Activated CD4-positive, alpha-beta T cell treated with anti-CD3 and anti-CD28 coated beads, Interleukin-2, amount 50 U/mL, for 1 hour (primary cell): ENCODE data around the gene KCNG2.

ENCODE experiments used
- DNase-seq: peaks from one replicate; pipeline ENCODE4 v3.0.0-alpha.2; 2020

KCNG2 gene

DNA sequence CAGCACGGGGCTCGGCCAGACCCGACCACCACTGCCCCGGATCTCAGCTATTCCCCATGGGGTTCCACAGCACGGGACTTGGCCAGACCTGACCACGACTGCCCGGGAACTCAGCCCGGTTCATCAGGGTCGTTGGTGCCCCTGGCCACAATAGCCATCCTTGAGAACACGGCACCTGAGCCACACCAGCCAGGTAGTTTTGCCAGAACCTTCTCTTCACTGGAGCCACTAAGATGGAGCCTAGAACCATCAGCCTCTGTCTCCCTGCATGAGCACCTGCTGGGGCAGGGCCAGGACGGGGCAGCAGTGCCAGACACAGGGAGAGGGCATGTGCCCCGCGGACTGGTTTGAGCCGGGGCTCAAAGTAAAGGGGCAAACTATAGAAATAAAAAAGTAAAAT is 11.4 kb upstream of the KCNG2 start:
- no peak for DNase-seq

DNA sequence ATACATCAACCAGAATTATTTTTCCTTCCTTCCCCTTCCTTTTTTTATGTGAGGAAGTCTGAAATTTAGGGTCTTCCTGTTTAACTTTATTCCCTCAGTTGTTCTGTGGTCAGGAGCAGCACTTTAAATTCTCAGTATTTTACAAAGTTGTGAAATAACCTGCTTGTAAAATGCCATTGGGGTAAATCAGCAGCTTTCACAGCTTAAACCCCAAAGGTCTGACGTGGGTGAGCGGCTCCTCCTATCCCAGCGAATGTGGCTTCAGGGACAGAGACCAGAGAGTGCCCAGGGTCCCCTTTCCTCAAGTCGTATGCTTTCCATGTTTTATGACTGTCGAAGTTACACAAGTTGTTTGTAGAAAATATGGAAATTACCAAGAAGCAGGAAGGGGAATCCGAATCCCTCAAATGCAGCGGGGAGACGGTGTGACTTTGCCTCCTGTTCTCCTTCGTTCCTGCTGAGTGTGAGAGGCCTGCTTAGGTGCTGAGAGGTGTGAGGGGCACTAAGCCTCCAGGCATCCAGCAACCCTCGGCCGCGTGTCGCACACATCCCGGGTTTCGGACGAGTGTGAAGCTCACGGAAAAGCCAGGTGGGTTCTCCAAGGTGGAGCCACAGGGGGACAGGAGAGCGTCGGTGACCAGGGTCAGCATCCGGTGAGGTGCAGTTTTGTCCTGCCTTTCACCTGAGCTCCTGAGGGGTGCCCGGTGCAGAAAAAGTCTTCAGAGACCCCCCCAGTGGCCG is 10.8 kb upstream of the KCNG2 start:
- DNase-seq, result no peak

DNA sequence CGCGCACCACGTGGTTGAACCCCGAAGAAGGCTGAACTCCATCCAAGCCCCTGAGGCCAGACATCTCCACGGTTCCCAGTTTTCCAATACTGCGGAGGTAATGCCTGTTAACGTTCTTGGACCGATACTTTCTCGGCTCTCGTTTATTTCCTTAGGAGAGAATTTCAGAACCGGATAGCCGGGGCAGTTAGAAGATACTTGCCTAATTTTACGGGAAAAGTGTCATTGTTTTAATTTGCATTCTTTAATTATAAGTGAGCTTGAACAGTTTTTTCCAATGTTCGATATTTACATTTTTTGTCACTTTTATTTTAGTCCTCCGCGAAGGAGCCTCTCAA is 10.2 kb upstream of the KCNG2 start:
- no peak for DNase-seq

DNA sequence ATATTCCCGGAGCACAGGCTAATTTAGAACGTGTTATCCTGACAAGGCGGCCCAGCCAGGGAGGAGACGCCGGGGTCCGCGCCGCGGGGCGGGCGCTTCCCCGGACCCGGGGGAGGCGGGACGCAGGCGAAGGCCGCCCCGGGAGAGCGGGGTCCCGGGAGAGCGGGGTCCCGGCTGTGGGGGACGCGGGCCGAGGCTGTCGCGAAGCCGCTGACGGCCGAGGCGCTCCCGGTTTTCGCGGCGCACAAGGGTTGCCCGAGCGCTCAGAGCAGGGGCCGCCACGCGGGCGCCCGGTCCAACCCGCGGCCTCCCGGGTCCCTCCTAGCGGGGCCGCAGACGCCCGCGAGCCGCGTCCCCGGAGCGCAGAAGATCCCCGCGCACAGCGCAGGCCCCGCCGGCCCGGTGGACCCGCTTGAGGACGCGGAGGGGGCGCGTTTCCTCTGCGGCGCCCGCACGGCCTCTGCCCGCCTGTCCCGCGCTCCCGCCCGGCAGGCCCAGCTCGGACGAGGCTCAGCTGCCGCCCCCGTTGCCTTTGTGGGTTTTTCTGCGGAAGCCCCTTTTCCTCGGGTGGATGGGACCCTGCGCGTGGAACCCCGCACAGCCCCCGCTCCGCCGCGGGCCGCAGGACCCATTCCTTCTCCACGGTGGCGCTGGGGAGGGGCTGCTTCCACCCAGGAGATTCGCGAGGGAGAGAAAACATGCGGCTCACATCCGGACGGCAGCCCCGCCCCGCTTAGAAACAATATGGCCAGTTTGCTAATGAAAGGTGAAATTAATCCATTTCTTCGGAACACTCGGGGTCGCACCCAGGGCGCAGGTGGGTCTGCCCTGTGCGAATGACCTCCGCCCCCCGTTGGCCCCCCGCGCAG is 9.6 kb upstream of the KCNG2 start:
- DNase-seq, result no peak

GRCh38 chr18:79788734-79789085 is 9.0 kb upstream of the KCNG2 start:
- no peak for DNase-seq

- no peak for DNase-seq
Measured at GRCh38 chr18:79789091-79789891, 8.4 kb upstream of the KCNG2 start.

GRCh38 chr18:79789901-79790890 is 7.5 kb upstream of the KCNG2 start:
- DNase-seq, result no peak

DNA sequence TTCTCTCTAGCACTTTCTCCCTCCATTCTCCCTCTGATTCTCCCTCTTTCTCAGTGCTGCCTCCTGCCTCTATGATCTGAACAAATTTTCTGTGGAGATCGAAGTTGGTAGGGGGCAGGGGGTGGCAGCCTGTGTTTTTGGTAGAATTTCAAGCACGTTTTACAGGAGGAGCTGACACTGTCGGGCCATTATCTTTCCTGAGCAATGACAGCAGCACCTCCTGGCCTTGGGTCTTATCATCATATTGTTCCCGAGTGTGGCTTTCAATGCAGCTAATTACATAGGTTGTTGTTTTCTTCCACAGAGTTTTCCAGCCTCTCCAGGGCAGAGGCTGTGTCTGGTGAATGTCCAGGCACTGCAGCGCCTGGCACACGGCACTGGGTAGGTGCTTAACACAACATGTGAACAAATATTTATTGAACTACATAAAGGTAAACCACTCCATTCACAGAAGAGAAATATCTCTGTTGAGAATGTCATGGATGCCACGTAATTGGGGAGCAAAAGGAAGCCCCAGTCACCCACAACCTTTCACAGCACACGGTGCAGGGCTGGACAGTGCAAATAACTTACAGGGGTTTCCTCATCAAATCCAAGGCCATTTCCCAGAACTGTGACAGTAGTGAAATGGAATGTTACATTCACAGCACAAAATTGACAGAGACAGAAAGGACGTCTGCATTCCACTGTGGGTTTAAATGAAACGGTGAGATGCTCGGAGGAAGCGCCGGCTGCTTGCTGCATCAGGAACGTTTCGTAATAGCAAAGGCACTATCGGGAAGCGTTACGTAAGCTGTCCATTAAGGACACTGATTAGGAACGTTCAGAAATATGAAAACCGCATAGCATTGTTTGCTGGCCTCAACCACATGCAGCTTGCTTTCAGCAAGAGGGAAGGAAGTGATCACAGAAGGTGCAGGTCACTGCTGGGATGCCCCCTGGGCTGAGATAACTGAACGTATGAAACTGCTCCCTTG is 6.5 kb upstream of the KCNG2 start:
- DNase-seq, result no peak

- no peak for DNase-seq
Measured at GRCh38 chr18:79792096-79792987, 5.4 kb upstream of the KCNG2 start.

DNA sequence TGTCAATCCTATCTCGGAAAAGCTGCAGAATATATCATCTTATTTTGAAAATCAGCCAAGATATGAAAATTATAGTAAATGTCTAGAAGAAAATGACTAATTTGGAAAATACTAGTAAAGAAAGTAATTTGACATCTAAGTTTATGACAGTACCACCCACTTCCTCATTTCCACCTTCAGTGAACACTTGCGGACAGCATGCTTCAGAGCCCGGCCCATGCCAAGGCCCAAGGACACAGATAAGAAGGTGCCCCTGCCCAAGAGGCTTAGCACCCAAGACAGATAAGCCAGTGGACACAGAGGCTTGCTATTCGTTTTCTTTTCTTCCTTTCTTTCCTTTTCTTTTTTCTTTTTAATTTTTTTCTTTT is 4.8 kb upstream of the KCNG2 start:
- no peak for DNase-seq

DNA sequence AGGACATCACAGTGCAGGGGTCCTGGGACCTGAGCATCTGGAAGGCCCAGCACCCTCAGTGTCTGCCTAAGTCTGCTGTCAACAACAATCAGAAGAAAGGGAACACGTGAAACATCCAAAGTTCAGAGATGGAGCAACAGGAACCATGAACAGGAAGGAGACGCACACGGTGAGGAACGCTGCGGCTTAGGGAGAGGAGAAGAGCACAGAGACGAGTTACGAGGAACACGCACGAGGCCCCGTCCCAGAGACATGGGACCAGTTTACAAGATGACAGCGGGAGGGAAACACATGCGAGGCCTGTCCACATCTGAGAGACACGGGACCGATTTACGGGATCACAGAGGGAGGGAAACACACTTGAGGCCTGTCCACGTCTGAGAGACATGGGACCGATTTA is 2.9 kb upstream of the KCNG2 start:
- no peak for DNase-seq

DNA sequence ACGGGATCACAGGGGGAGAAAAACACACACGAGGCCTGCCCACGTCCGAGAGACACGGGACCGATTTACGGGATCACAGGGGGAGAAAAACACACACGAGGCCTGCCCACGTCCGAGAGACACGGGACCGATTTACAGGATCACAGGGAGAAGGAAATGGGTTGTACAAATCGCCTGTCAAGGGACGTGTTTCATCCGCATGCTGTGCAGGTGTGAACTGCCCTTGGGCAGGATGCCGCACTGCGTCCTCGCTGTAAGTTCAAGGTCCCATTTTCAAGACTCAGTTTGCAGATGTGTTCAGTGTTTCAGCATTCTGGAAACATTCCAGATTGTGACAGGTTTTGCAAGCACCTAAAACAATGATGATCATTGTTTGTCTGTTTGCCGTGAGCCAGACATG is 2.3 kb upstream of the KCNG2 start:
- no peak for DNase-seq

- DNase-seq, result no peak
Measured at GRCh38 chr18:79796016-79796415, 1.7 kb upstream of the KCNG2 start.

GRCh38 chr18:79796531-79797405 is 970 bp upstream of the KCNG2 start:
- DNase-seq, result no peak

GRCh38 chr18:79798346-79798998 is 734 bp downstream of the KCNG2 start:
- DNase-seq, result no peak

- no peak for DNase-seq
Measured at GRCh38 chr18:79798999-79799370, 1.2 kb downstream of the KCNG2 start.

DNA sequence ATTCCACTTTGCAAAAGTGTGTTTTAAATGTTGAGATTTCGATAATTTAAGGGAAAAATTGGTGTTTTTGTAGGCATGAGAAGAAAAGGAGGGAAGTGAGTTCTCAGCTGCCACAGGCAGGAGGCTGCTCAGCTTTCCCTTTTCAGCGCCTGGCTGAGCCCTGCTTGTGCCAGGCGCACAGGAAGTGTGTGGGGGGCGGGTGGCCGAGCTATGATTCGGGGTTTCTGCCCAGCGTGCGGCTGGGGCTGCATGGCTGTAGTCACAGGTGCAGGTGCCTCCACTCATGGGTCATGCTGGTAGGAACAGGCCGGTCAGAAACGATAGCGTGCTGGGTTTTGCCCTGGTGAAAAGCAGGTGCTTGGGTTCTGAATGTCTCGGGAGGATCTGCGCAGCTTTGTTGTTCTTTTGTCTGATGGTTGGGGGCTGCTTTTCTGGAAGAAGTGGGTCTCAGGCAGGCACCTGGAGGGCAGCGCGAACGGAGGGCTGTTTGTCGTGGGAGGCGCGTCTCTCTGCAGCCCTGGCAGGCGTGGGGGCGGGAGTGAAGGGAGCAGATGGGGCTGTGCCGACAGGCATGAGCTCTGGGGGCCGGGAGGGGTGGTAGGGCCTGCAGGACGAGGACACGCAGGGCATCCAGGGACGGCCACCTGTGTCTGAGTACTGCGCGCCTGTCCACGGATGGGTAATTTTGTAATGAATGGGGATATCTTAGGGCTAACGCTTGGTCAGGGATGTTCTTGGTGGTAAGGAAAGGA is 2.1 kb downstream of the KCNG2 start:
- no peak for DNase-seq
